ENCODE results near the gene ALK.
"Not testable (repeated sequence)": the region's sequence is repeated elsewhere in the genome, so short reads cannot be mapped to it uniquely, and the experiment has no call there.

Gene ALK

DNA sequence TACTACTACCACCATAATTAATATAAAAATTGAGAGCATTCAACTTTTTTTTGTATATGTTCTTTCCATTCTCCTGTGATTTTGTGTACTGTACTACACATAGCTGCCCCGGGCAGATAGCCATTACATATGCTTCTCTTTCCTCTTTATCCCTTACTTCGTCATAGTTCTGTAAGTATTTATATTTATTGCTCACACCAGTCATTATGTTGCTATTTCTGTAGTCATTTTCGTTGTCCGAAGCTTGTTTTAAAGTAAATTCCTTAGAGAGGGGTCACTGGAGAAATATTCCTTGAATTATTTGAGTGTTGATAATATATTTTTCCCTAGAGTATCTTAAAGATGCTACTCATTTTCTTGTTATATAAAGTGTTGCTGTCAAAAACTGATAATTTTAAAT lies 662.2 kb downstream of the ALK start:
- in situ Hi-C loops (cut with HindIII; ENCODE audit: low sequenced_read_pairs) = no loop called here
- no peak for DNase-seq (ENCODE audit: low read depth)
- TF ChIP-seq, protein P1, sequence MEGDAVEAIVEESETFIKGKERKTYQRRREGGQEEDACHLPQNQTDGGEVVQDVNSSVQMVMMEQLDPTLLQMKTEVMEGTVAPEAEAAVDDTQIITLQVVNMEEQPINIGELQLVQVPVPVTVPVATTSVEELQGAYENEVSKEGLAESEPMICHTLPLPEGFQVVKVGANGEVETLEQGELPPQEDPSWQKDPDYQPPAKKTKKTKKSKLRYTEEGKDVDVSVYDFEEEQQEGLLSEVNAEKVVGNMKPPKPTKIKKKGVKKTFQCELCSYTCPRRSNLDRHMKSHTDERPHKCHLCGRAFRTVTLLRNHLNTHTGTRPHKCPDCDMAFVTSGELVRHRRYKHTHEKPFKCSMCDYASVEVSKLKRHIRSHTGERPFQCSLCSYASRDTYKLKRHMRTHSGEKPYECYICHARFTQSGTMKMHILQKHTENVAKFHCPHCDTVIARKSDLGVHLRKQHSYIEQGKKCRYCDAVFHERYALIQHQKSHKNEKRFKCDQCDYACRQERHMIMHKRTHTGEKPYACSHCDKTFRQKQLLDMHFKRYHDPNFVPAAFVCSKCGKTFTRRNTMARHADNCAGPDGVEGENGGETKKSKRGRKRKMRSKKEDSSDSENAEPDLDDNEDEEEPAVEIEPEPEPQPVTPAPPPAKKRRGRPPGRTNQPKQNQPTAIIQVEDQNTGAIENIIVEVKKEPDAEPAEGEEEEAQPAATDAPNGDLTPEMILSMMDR (IDR thresholded peaks at IDR 0.05; ENCODE audit: low read depth, low read length, missing control alignments) = no peak
- H3K4me3 ChIP-seq (ENCODE audit: low read depth, low read length) = no peak overlapping the region

DNA sequence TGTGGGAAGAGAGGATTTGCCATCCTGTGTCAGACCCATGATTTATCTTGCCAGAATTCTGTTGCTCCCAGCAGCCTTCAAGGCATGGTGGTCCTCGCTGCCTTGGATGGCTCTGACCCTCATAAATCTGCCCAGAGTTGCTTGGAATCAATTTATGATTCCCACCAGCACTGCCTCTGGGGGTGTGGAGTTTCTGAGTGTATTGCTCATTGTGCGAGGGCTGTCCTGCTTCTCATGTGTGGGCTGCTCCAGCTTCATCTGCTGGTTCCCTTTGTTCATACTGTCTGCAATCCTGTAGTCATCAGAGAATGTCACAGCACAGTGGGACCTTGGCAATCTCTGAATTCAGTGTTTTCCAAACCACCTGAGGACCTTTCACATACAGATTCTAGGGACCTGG lies 666.4 kb downstream of the ALK start:
- TF ChIP-seq, protein P1 (IDR thresholded peaks at IDR 0.05; ENCODE audit: low read depth, low read length, missing control alignments) = no peak
- no peak overlapping the region for H3K4me3 ChIP-seq (ENCODE audit: low read depth, low read length)
- in situ Hi-C loops (cut with HindIII; ENCODE audit: low sequenced_read_pairs) = no loop called here
- no peak for DNase-seq (ENCODE audit: low read depth)

DNA sequence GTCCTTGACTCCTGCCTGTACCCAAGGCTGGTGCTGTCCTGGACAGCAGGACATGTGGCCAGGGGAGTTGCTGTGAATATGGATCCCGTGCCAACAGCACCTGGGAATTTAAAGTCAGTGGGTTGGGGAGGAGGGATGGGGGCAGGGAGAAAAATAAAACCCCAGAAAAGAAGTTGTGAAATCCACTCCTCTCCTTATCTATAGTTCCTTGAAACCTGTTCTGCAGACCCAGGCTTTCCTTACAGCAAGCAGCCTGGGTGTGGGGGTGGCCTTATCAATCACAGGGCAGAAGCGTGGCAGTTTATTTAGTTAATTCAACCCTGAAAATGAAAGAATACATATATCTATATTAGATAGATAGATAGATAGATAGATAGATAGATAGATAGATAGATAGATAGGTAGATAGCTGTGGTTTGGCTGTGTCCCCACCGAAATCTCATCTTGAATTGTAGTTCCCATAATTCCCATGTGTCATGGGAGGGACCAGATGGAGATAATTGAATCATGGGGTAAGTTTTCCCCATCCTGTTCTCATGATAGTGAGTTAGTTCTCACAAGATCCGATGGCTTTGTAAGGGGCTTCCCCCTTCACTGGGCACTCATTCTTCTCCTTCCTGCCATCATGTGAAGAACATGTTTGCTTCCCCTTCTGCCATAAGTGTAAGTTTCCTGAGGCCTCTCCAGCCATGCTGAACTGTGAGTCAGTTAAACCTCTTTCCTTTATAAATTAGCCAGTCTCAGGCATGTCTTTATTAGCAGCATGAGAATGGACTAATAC lies 667.7 kb downstream of the ALK start:
- in situ Hi-C loops (cut with HindIII; ENCODE audit: low sequenced_read_pairs); DNase-seq (ENCODE audit: low read depth); H3K4me3 ChIP-seq (ENCODE audit: low read depth, low read length): not testable (repeated sequence)

DNA sequence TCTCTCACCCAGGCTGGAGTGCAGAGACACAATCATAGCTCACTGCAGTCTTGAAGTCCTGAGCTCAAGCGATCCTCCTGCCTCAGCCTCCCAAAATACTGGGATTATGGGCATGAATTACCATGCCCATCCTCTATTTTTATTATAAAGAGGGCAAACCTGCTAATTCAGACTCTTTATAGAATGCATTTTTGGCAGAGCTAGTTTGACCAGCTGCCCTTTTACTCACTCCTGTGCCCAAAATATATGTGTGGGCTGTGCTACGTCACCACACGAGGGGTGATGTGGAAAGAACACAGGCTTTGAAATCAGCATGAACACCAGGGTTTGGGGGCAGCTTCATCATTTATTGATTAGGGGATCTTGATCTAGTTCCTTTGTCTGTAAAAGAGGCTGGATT lies 668.4 kb downstream of the ALK start:
- H3K4me3 ChIP-seq (ENCODE audit: low read depth, low read length) = no peak overlapping the region
- in situ Hi-C loops (cut with HindIII; ENCODE audit: low sequenced_read_pairs) = no loop called here
- DNase-seq (ENCODE audit: low read depth) = no peak
- TF ChIP-seq, protein P1 (IDR thresholded peaks at IDR 0.05; ENCODE audit: low read depth, low read length, missing control alignments) = no peak

DNA sequence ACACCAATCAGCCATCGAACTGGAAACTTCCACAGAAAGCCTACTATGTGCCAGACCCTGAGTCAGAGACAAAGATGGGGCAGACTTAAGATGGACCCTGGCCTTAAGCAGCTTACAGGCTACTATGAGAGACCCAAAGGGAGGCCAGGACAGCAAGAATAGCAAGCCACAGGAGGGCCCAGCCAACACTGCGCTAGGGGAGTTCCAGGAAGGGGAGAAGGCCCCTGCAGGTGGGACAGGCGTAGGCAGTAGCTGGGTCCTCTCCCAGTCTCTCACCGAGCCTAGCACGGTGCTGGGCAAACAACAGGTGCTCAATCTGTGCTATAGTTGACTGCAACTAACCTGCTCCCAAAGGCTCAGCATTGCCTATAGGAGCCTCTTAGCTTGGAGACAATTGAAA lies 670.0 kb downstream of the ALK start:
- DNase-seq (ENCODE audit: low read depth) = no peak
- in situ Hi-C loops (cut with HindIII; ENCODE audit: low sequenced_read_pairs) = no loop called here
- H3K4me3 ChIP-seq (ENCODE audit: low read depth, low read length) = no peak overlapping the region
- TF ChIP-seq, protein P1 (IDR thresholded peaks at IDR 0.05; ENCODE audit: low read depth, low read length, missing control alignments) = no peak

DNA sequence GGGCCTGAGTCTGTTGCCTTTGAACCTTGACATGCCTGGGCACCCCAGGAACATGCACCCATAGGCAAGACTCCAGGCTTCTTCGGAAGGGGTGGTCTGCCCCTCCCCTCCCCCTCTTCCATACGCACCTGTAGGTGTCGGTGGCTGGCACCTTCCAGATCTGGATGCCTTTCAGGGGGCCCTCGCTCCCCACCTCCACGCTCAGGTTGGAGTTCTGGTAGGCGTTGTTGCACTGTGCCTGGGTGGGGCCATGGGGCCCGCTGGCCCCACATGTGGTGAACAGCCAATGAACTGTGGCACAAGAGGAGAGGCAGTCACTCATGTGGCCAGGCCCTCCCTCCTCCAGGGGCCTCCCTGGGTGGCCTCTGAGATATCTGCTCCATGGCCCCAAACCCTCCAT lies 670.4 kb downstream of the ALK start:
- DNase-seq (ENCODE audit: low read depth) = no peak
- TF ChIP-seq, protein P1 (IDR thresholded peaks at IDR 0.05; ENCODE audit: low read depth, low read length, missing control alignments) = no peak
- H3K4me3 ChIP-seq (ENCODE audit: low read depth, low read length) = no peak overlapping the region
- in situ Hi-C loops (cut with HindIII; ENCODE audit: low sequenced_read_pairs) = no loop called here

DNA sequence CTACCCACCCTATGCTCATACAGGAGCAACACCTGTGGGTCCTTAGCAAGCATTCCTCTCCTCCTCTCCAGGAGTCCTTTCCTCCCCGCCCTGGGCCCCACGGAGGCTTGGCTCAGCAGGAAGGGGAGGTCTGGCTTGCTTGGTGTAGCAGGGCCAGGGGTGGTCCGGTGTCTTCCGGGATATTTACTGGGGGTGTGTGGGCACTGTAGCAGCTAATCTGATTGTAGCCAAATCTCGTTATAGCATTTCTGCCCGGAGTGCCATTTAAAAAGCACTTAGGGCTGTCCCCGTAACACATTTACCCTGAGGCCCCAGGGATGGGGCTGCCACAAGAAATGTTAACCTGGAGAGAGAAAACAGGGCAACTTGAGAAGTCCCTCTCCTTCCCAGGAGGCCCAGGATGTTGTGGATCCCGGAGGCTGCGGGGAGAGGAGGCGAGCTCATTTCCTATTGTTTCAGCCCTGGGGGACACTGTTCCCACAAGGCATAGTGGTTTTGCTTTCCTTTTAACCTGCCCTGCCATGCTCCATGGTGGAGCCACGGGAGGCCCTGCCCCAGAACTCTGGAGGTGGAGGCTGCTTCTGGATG lies 671.6 kb downstream of the ALK start:
- no peak overlapping the region for H3K4me3 ChIP-seq (ENCODE audit: low read depth, low read length)
- in situ Hi-C loops (cut with HindIII; ENCODE audit: low sequenced_read_pairs) = no loop called here
- TF ChIP-seq, protein P1 (IDR thresholded peaks at IDR 0.05; ENCODE audit: low read depth, low read length, missing control alignments) = no peak
- DNase-seq (ENCODE audit: low read depth) = no peak

Measured in astrocyte of the cerebellum (primary cell).